Measurements from ENCODE around the gene TSPYL2. TPM values are rescaled to one million over a fixed set of nuclear protein-coding genes. Genes with fewer than 3 reads are reported as not detected.
A peak's percentile ranks its signal among the peaks of the same experiment; 100 is the strongest.

TSPYL2 gene
- total and polyA plus RNA-seq, 2 donors (not counting 1 experiment from before 2014, with no cell fraction given) = 101 to 126 TPM

DNA sequence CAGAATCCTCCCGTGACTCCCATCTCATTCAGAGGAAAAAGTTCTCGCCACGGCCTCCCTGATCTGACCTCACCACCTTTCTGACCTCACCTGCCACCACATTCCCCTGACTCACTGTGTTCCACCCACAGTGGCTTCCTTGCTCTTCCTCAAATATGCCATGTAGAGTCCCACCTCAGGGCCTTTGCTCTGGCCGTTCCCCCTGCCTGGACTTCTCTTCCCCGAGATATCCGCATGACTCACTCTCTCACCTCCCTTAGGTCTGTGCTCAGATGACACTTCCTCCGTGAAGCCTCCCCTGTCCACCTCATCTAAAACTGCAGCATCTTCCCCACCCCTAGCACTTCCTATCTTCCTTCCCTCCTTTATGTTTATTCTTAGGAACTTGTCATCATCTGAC, 7.2 kb upstream of the TSPYL2 start:
- DNase-seq (no peak), ATAC-seq (ENCODE audit: low read depth) (no peak)
- peak overlapping the region; percentile 10 for H2AFZ ChIP-seq (ENCODE audit: insufficient read depth, low read depth, low read length, poor library complexity, severe bottlenecking)
- 96% methylated on average over 5 of the region's 7 CpGs for WGBS (ENCODE audit: insufficient coverage)
- no peak overlapping the region for H3K4me3 ChIP-seq (ENCODE audit: control extremely low read depth in 1 of 5, extremely low read depth in 1 of 5, insufficient read depth in 1 of 5, low read depth in 2 of 5, low read length in 4 of 5)
- no peaks in the 10 kb centered on the region for H3K36me3 ChIP-seq (replicated peaks in 1 of 2; ENCODE audit: control extremely low read depth in 1 of 2, control insufficient read depth in 1 of 2, extremely low read depth in 1 of 2, insufficient read depth in 2 of 2, low read length in 1 of 2)
- intact Hi-C loops (cut with micrococcal nuclease) = loop anchor here (10.0 kb wide), 2 partner anchors 150 to 240 kb away; partner anchors contain the start of gene KDM5C
- POLR2A ChIA-PET = no interaction called here
- no peak overlapping the region for H3K9ac ChIP-seq (ENCODE audit: low read length)
- peaks cover 9 to 12% of the 10 kb centered on the region in 2 donors for H3K4me1 ChIP-seq (ENCODE audit: control insufficient read depth in 2 of 2, insufficient read depth in 2 of 2, low read length in 2 of 2)
- no peaks in the 10 kb centered on the region for H3K9me3 ChIP-seq (ENCODE audit: control extremely low read depth in 1 of 3, control insufficient read depth in 2 of 3, insufficient read depth in 1 of 3, low read length in 2 of 3)
- H3K27ac ChIP-seq (ENCODE audit: low read length in 2 of 2) = no peak overlapping the region
- H3K4me2 ChIP-seq (replicated peaks; ENCODE audit: low read depth, low read length, poor library complexity, severe bottlenecking) = no peak overlapping the region
- no peaks in the 10 kb centered on the region for H4K20me1 ChIP-seq (ENCODE audit: control insufficient read depth, insufficient read depth, low read length, poor library complexity, severe bottlenecking)
- no peaks in the 10 kb centered on the region for H3K27me3 ChIP-seq (replicated peaks in 1 of 4; ENCODE audit: control extremely low read depth in 1 of 4, control insufficient read depth in 3 of 4, insufficient read depth in 4 of 4, low read length in 3 of 4)
- no peak for TF ChIP-seq EZH2 (IDR thresholded peaks at IDR 0.05; ENCODE audit: borderline replicate concordance, insufficient read depth, low read depth, low read length, poor library complexity, severe bottlenecking)
- TF ChIP-seq, protein P1, sequence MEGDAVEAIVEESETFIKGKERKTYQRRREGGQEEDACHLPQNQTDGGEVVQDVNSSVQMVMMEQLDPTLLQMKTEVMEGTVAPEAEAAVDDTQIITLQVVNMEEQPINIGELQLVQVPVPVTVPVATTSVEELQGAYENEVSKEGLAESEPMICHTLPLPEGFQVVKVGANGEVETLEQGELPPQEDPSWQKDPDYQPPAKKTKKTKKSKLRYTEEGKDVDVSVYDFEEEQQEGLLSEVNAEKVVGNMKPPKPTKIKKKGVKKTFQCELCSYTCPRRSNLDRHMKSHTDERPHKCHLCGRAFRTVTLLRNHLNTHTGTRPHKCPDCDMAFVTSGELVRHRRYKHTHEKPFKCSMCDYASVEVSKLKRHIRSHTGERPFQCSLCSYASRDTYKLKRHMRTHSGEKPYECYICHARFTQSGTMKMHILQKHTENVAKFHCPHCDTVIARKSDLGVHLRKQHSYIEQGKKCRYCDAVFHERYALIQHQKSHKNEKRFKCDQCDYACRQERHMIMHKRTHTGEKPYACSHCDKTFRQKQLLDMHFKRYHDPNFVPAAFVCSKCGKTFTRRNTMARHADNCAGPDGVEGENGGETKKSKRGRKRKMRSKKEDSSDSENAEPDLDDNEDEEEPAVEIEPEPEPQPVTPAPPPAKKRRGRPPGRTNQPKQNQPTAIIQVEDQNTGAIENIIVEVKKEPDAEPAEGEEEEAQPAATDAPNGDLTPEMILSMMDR (IDR thresholded peaks at IDR 0.05) = no peak
- H3K79me2 ChIP-seq (ENCODE audit: control insufficient read depth, insufficient read depth, low read length) = no peaks in the 10 kb centered on the region
- H3K4me1 Mint-ChIP-seq = peaks cover 13% of the 10 kb centered on the region
- CTCF ChIA-PET = no interaction called here
- no peaks in the 10 kb centered on the region for H3K27me3 Mint-ChIP-seq
- no peak overlapping the region for H3K27ac Mint-ChIP-seq
- no peaks in the 10 kb centered on the region for H3K9me3 Mint-ChIP-seq (ENCODE audit: insufficient read depth)
- H3K4me3 Mint-ChIP-seq = no peak overlapping the region

DNA sequence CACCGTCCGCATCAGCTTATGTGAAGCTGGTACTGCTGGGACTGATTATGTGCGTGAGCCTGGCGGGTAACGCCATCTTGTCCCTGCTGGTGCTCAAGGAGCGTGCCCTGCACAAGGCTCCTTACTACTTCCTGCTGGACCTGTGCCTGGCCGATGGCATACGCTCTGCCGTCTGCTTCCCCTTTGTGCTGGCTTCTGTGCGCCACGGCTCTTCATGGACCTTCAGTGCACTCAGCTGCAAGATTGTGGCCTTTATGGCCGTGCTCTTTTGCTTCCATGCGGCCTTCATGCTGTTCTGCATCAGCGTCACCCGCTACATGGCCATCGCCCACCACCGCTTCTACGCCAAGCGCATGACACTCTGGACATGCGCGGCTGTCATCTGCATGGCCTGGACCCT, 5.5 kb upstream of the TSPYL2 start:
- ChIA-PET CTCF (no interaction called here), POLR2A (no interaction called here)
- Histone ChIP-seq H3K27ac (ENCODE audit: low read length in 2 of 2) (no peak overlapping the region), H3K36me3 (replicated peaks in 1 of 2; ENCODE audit: control extremely low read depth in 1 of 2, control insufficient read depth in 1 of 2, extremely low read depth in 1 of 2, insufficient read depth in 2 of 2, low read length in 1 of 2) (no peaks in the 10 kb centered on the region), H3K27me3 (replicated peaks in 1 of 4; ENCODE audit: control extremely low read depth in 1 of 4, control insufficient read depth in 3 of 4, insufficient read depth in 4 of 4, low read length in 3 of 4) (no peaks in the 10 kb centered on the region), H2AFZ (ENCODE audit: insufficient read depth, low read depth, low read length, poor library complexity, severe bottlenecking) (no peak overlapping the region), H3K9me3 (ENCODE audit: control extremely low read depth in 1 of 3, control insufficient read depth in 2 of 3, insufficient read depth in 1 of 3, low read length in 2 of 3) (no peaks in the 10 kb centered on the region), H3K79me2 (ENCODE audit: control insufficient read depth, insufficient read depth, low read length) (no peaks in the 10 kb centered on the region), H3K4me3 (ENCODE audit: control extremely low read depth in 1 of 5, extremely low read depth in 1 of 5, insufficient read depth in 1 of 5, low read depth in 2 of 5, low read length in 4 of 5) (no peak overlapping the region), H3K4me2 (replicated peaks; ENCODE audit: low read depth, low read length, poor library complexity, severe bottlenecking) (no peak overlapping the region), H3K4me1 (ENCODE audit: control insufficient read depth in 2 of 2, insufficient read depth in 2 of 2, low read length in 2 of 2) (peaks cover 9 to 17% of the 10 kb centered on the region in 2 donors), H4K20me1 (ENCODE audit: control insufficient read depth, insufficient read depth, low read length, poor library complexity, severe bottlenecking) (no peaks in the 10 kb centered on the region), H3K9ac (ENCODE audit: low read length) (no peak overlapping the region)
- Mint-ChIP-seq H3K4me1 (peaks cover 18% of the 10 kb centered on the region), H3K27me3 (no peaks in the 10 kb centered on the region), H3K9me3 (ENCODE audit: insufficient read depth) (no peaks in the 10 kb centered on the region), H3K27ac (no peak overlapping the region), H3K4me3 (no peak overlapping the region)
- DNase-seq = no peak
- WGBS (ENCODE audit: insufficient coverage) = 98% methylated on average over 21 of the region's 21 CpGs
- ATAC-seq (ENCODE audit: low read depth) = no peak
- TF ChIP-seq, protein P1 (IDR thresholded peaks at IDR 0.05) = no peak
- TF ChIP-seq EZH2 (IDR thresholded peaks at IDR 0.05; ENCODE audit: borderline replicate concordance, insufficient read depth, low read depth, low read length, poor library complexity, severe bottlenecking) = no peak
- intact Hi-C loops (cut with micrococcal nuclease) = loop anchor here (10.0 kb wide), 2 partner anchors 148 to 238 kb away; partner anchors contain the start of gene KDM5C
